Measurements from ENCODE around the gene DEFB132. TPM values are rescaled to one million over a fixed set of nuclear protein-coding genes. Genes with fewer than 3 reads are reported as not detected.

The DEFB132 gene
- polyA plus RNA-seq, 1 of the 3 experiments (the other 2 are of a cell fraction), result not detected

GRCh38 chr20:215796-216195 is 41.7 kb upstream of the DEFB132 start:
- CTCF ChIA-PET, result interaction anchor here (1.1 to 2.2 kb wide), 3 partner anchors 29 to 115 kb away, joined by 3 to 7 read pairs (median 3); no protein-coding TSS in a partner anchor
- no peak overlapping the region for H3K9ac ChIP-seq
- no peaks in the 10 kb centered on the region for H3K9me3 ChIP-seq
- 38% methylated on average over 1 of the region's 1 CpG for WGBS (ENCODE audit: low lambda C conversion rate)
- H3K27me3 ChIP-seq (ENCODE audit: insufficient read depth), result no peaks in the 10 kb centered on the region; the same call in 1 of the 2 replicates
- no peak overlapping the region for H3K27ac ChIP-seq (ENCODE audit: low read depth in 2 of 2, low read length in 1 of 2)
- no peak for DNase-seq
- H2AFZ ChIP-seq (ENCODE audit: low read depth), result no peak overlapping the region
- no peak overlapping the region for H3K4me3 ChIP-seq (ENCODE audit: low read depth in 2 of 2, low read length in 1 of 2)
- no peaks in the 10 kb centered on the region for H3K9me2 ChIP-seq
- H4K20me1 ChIP-seq (ENCODE audit: insufficient read depth), result no peaks in the 10 kb centered on the region
- no peak overlapping the region for H3K4me2 ChIP-seq
- no peaks in the 10 kb centered on the region for H3K36me3 ChIP-seq (replicated peaks in 1 of 2; ENCODE audit: control insufficient read depth in 1 of 2, insufficient read depth in 2 of 2, low read length in 1 of 2)
- H3F3A ChIP-seq (replicated peaks; ENCODE audit: insufficient read depth), result no peaks in the 10 kb centered on the region
- POLR2A ChIA-PET, result no interaction called here
- no peaks in the 10 kb centered on the region for H3K4me1 ChIP-seq (ENCODE audit: control insufficient read depth in 1 of 2, insufficient read depth in 2 of 2, low read depth in 1 of 2, low read length in 1 of 2)
- H3K79me2 ChIP-seq (ENCODE audit: insufficient read depth), result no peaks in the 10 kb centered on the region
- no peak for TF ChIP-seq JUND (IDR thresholded peaks at IDR 0.05)
- TF ChIP-seq MXI1 (IDR thresholded peaks at IDR 0.05; ENCODE audit: low read depth, low read length), result no peak
- no peak for TF ChIP-seq CHD2 (IDR thresholded peaks at IDR 0.05; ENCODE audit: low read length, partially characterized antibody)
- no peak for TF ChIP-seq ELF1 (IDR thresholded peaks at IDR 0.05)
- no peak for TF ChIP-seq RFX5 (IDR thresholded peaks at IDR 0.05; ENCODE audit: low read length)
- no peak for TF ChIP-seq TAF1 (IDR thresholded peaks at IDR 0.05; ENCODE audit: borderline replicate concordance, low read depth, low read length)
- no peak for TF ChIP-seq FOXM1 (IDR thresholded peaks at IDR 0.05; ENCODE audit: low read depth)
- no peak for TF ChIP-seq SIN3A (IDR thresholded peaks at IDR 0.05; ENCODE audit: borderline replicate concordance, low read depth, low read length)
- no peak for TF ChIP-seq TCF12 (IDR thresholded peaks at IDR 0.05)
- TF ChIP-seq ZBTB33 (IDR thresholded peaks at IDR 0.05; ENCODE audit: borderline replicate concordance, low read depth), result no peak
- TF ChIP-seq SMC3 (IDR thresholded peaks at IDR 0.05; ENCODE audit: low read depth, low read length), result no peak
- TF ChIP-seq POLR2AphosphoS5 (IDR thresholded peaks at IDR 0.05; ENCODE audit: low read depth, low read length), result no peak
- no peak for TF ChIP-seq NRF1 (IDR thresholded peaks at IDR 0.05; ENCODE audit: low read depth, low read length)
- TF ChIP-seq RCOR1 (IDR thresholded peaks at IDR 0.05; ENCODE audit: low read length), result no peak
- no peak for TF ChIP-seq MAX (IDR thresholded peaks at IDR 0.05; ENCODE audit: low read depth)
- TF ChIP-seq GATA2 (CRISPR knock-in tag; IDR thresholded peaks at IDR 0.05), result no peak
- TF ChIP-seq PBX3 (IDR thresholded peaks at IDR 0.05), result no peak

GRCh38 chr20:217266-217665 is 40.3 kb upstream of the DEFB132 start:
- H3K9ac ChIP-seq, result no peak overlapping the region
- no peak overlapping the region for H3K27ac ChIP-seq (ENCODE audit: low read depth in 2 of 2, low read length in 1 of 2)
- H3K4me1 ChIP-seq (ENCODE audit: control insufficient read depth in 1 of 2, insufficient read depth in 2 of 2, low read depth in 1 of 2, low read length in 1 of 2), result no peaks in the 10 kb centered on the region
- H3K4me2 ChIP-seq, result no peak overlapping the region
- H3K9me2 ChIP-seq, result no peaks in the 10 kb centered on the region
- no peaks in the 10 kb centered on the region; the same call in 1 of the 2 replicates for H3K27me3 ChIP-seq (ENCODE audit: insufficient read depth)
- H3F3A ChIP-seq (replicated peaks; ENCODE audit: insufficient read depth), result no peaks in the 10 kb centered on the region
- WGBS (ENCODE audit: low lambda C conversion rate), result 36% methylated on average over 1 of the region's 1 CpG
- no peak for DNase-seq
- H2AFZ ChIP-seq (ENCODE audit: low read depth), result no peak overlapping the region
- no peaks in the 10 kb centered on the region for H4K20me1 ChIP-seq (ENCODE audit: insufficient read depth)
- ChIA-PET CTCF (interaction anchor here (0.6 to 1.4 kb wide), 2 partner anchors 9 to 49 kb away, joined by 3 to 6 read pairs; no protein-coding TSS in a partner anchor), POLR2A (no interaction called here)
- TF ChIP-seq FOXM1 (IDR thresholded peaks at IDR 0.05; ENCODE audit: low read depth) (no peak), MAX (IDR thresholded peaks at IDR 0.05; ENCODE audit: low read depth) (no peak), SMC3 (IDR thresholded peaks at IDR 0.05; ENCODE audit: low read depth, low read length) (no peak), IRF3 (IDR thresholded peaks at IDR 0.05; ENCODE audit: low read depth, low read length) (no peak), RCOR1 (IDR thresholded peaks at IDR 0.05; ENCODE audit: low read length) (no peak), MEF2A (IDR thresholded peaks at IDR 0.05; ENCODE audit: borderline replicate concordance, low read depth) (no peak), ELF1 (IDR thresholded peaks at IDR 0.05) (no peak)
- H3K9me3 ChIP-seq, result no peaks in the 10 kb centered on the region
- H3K79me2 ChIP-seq (ENCODE audit: insufficient read depth), result no peaks in the 10 kb centered on the region
- H3K4me3 ChIP-seq (ENCODE audit: low read depth in 2 of 2, low read length in 1 of 2), result no peak overlapping the region
- H3K36me3 ChIP-seq (replicated peaks in 1 of 2; ENCODE audit: control insufficient read depth in 1 of 2, insufficient read depth in 2 of 2, low read length in 1 of 2), result no peaks in the 10 kb centered on the region
